HPDE6-E6E7 (cell line): ENCODE measurements around the gene KLHL3.
"Not testable (repeated sequence)": the region's sequence is repeated elsewhere in the genome, so short reads cannot be mapped to it uniquely, and the experiment has no call there.

Experiments used
- DNase-seq: peaks from one replicate; pipeline ENCODE4 v3.0.0; 2011; ENCODE audit warnings: missing footprints; ENCODE audit errors: extremely low spot score

KLHL3 gene

DNA sequence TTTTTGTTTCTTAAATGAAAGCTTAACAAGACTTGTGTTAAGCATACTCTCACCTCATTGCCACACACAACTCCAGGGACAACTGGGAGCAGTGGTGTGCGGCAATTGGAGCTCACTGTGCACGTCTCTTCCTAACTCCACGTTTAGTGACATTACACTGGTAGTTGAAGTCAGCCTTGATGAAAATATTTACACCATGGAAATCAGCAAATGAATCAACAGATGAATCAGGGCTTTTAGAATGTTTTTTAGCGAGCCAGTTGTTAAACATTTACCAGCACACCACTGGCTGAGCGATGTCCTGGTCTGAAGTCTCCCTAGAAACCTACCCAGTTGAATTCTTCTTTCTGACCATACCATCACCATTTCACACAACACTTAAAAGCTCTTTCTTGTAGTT, 67.3 kb downstream of the KLHL3 start:
- no peak for DNase-seq

DNA sequence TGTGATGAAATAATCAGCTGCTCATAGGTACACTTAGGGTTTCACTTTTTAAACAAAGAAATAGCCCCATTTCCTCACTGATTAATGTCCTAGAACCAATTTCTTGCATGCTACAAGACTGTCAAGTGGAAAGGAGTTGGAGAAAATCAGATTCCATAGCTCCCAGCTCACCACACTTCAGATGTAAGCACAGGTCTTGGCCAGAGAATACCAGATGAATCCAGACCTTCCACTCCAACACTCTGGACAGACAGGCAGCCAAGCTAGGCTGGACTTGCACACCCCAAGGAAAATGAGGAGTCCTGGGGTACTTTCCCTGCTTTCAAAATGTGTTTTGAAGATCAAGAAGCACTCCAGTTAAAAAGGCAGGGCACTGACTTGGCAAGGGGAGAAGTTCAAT, 68.5 kb downstream of the KLHL3 start:
- DNase-seq, result no peak

DNA sequence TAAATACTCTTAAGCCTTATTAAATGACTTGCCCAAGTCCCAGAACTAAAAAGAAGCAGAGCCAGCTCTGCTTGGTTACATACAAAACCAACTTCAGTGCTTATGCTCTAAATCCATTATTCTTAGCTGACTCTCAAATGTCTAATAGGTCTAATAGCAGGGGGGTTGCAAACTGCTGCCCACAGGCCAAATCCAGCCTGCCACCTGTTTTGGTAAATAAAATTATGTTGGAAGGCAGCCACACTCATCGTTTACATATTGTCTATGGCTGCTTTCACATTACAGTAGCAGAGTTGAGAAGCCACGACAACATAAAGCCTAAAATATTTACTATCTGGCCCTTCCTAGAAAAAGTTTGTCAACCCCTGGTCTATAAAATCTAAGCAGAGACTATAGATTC, 69.0 kb downstream of the KLHL3 start:
- DNase-seq, result no peak

DNA sequence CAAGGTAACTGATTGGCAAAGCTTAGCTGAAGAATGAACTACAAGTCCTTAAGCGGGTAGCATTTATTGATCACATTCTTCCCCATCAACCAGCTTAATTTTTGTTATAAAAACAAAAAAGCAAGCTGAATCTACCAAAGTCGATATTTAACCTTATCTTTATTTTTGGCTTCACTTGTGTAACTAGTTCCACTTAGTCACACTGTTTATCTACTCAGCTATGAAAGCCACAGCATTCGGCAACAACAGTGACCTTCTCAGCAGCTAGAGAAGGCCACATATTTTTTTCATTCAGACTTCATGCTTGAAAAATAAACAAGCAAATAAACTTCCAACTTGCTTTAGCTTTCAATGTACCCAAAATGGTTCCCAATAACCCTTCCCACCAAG, 69.4 kb downstream of the KLHL3 start:
- no peak for DNase-seq

DNA sequence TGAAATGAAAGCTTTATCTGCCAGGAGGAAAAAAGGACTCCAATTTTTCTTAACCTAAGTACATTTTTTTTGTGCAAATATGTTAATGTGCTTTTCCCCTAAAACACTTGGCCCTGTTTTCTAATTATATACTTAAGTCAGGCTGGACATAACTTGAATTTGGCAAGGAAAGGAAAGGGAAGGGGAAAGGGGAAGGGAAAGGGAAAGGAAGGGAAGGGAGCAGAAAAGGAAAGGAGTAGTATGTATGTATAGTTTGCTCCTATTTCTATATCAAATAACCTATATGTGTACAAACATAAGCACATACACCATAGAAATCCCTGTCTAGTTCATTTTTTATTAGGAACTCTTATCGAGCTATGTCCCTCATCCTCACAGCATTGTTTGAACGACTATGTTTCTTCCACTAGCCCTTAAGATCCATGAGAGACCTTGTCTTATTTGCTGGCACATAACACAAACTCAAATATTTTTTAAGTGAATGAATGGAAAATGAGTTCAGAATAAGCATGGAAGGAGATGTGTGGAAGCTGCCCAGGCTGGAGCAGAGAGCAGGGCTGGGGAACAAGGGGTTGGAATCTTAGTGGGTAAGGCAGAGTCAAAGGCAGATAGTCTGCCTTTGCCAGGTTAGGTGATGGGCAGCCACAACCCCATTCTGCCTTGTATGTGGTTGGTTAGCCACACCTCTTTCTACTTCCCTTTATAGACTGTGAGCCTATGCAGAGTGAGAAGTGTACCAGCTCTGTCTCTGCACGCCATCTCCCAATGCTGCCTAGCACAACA, 70.0 kb downstream of the KLHL3 start:
- DNase-seq, result no peak

DNA sequence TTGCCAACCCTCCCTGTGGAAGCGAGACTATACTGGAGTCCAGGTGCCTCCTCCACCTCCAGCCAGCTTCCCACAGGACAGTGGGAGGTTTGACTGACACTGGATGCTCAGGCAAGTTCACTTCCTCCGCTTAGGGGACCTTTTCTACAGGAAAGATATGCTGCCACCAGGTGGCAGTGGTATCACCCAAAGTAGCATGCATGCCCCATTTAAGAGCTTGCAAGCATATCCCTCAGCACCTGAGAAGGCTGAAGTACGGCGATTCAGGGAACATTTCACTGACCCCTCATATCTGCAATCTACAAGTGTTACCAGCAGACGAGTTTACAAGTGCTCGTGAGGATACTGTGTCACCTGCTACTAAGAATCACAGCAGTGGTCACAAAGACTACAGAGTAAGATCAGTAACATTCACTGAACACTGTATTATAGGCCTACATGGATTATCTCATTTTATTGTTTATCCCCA, 75.5 kb downstream of the KLHL3 start:
- DNase-seq, result peak; percentile 71

DNA sequence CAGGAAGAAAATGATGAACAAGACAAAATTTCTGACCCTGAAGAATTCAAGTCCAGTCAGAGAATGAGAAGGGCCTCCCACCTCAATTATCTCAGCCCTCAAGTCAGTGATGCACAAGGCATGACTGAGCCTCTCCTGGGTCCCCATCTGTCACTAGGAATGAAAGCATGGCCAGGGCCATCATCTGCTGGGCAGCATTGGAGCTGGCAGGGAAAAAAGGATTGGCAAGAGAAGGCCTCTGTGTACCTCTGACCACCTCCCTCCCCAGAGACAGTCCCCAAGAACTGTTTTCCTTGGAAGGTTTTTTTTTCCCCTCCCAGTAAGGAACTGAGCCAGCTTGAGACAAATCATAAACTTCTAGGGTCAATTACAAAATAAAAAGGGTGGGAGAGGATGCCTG, 76.7 kb downstream of the KLHL3 start:
- DNase-seq, result no peak

DNA sequence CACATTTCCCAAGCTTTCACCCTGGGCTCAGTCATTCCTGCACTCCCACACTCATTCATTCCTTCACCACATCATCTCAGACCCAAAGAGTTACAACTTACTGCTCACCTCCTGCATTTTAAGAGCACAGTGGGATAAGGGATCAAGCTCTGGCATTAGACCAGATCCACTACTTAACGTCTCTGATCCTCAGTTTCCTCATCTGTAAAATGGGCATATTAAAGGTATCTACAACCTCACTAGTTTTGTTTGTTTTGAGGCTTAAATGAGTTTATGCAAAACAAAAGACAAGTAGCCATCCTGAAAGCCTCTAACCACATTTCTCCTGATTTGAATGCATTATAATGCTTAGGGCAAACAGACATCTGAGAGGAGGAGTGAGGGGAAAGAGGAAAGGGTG, 77.6 kb downstream of the KLHL3 start:
- no peak for DNase-seq

DNA sequence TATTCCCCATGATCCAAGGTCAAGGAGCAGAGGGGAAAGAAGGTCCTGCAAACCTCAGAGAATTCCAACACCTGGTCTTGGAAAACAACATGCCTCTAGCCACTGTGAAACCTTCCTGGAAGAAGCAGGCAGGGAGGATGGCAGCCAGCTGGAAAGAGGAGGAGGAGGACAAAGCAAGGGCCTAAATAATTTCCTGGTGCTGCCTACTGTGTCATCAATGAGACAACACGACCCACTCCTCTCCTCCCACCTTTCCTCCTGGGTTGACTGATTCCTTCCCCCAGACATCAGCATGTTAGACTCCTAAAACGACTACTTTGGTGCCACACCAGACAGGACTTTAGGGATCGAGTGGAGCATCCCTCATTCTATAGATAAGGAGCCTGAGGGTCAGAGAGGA, 78.8 kb downstream of the KLHL3 start:
- no peak for DNase-seq

DNA sequence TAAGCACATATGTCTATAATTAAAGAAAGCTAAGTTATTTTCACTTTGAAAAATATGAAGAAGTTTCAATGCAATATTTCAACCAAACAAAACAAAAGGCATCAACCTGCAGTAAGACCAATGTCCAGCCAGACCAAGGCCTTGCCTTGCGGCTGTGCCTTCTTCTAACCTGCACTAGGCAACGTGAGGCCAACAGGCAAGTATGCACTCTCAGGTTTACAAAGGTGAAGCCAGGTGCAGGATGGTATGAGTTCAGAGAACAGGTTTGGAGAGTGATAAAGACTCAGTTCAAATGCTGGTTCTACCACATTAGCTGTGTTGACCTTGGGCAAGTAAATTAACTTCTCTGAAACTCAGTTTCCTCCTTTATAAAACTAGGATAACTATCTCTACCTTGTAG, 79.3 kb downstream of the KLHL3 start:
- no peak for DNase-seq

DNA sequence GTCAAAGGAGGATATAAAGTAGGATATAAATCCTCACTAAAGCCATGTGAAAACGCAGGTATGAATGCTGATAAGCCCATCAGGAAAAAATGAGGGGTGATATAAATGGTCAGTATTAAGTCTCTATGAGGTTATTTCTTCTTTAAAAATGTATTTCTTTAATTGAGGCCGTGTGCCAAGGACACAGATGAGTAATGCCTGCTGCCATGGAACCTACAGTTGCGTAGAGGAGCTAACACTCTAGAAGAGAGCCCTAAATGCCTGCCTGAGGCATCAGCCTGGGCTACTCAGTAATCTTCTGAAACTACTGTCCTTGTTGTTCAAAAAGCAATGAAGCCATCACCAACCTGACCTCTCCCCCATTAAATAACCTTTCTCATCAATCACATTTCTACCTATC, 84.9 kb downstream of the KLHL3 start:
- DNase-seq, result no peak

DNA sequence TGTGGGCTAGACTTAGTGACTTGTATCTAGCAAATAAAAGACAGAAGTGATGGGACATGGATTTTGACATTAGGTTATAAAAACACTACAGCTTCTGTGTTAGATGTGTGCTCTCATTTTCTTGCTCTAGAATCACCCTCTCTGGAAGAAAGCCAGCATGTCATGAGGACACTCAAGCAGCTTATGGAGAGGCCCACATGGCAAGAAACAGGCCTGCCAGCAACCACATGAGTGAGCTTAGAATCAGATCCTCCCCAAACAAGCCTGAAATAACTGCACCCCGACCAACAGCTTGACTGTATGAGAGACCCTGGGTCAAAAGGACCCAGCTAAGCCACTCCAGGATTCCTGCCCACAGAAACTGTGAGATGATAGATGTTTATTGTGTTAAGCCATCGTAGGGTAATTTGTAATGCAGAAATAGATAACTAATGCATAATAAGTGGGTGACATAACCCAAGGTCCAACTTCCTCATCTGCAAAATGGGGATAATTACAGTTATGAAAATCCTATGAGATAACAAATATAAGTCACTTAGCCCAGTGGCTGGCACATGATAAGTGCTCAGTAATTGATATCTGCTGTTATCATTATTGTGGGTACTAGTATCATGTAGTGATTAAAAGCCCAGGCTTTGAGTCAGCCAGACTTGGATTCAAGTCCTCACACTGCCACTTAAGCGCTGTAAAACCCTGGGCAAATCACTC, 86.5 kb downstream of the KLHL3 start:
- no peak for DNase-seq

DNA sequence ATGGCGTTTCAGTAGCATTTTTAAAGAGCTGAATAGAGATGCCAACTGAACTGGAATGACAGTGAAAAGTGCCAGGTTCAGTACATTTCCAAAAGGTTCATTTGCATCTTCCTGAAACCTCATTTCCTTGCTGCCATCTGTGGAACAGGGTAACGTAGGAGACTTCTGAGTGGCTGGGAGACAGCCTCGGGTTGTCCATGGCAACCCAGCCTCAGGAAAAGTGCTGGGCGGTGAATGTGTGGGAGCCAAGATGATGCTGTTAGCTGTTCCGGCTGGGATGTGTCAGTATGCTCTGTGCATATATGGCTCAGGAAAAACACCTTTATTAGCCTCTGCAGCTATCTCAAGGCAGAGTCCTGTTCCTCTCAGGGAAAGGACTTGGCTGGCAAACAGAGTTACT, 87.5 kb downstream of the KLHL3 start:
- DNase-seq, result no peak

DNA sequence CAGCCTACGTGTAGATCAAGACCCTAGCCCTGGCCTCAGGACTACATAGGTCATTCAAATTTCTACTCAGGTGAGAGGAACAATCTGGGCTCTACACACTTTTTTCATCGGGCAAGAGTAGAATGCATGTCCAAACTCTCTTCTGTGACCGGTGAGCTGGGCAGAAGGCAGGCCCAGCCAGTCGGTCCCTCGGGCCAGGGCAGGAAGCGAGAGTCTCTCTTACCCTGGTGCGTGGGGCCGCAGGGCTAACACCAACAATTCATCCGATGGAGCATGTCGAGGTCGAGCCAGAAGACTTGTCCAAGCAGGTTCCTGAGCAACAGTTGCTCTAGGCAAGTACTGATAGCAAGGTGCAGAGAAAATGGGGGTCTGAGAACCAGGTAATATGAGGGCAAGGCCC, 88.5 kb downstream of the KLHL3 start:
- DNase-seq, result no peak

DNA sequence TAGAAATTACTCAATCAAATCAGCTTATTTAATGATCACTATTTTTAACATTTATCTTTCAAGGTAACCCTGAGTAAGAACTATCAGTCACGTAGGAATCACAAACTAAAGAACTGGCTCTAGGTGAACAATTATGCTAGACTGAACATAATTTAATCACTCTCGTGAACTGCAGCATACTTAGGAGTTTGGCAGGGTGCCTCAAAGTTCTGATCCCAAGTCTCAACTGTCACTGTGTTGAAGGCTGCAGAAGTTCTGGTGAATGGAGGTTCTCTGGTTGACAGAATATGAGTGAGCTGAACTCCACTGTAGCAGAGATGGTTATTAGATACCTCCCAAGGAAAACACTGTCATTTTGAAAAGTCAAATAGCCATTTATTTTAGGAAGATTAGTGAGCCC, 89.1 kb downstream of the KLHL3 start:
- no peak for DNase-seq

DNA sequence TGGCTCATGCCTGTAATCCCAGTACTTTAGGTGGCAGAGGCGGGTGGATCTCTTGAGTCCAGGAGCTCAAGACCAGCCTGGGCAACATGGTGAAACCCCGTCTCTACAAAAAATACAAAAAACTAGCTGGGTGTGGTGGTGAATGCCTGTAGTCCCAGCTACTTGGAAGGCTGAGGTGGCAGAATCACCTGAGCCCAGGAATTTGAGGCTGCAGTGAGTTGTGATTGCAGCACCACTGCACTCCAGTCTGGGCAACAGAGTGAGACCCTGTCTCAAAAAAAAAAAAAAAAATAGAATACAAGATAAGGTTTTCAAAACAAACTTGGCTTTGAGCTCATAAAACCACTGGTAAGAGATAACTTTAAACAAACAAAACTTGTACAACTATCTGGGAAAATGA, 92.8 kb downstream of the KLHL3 start:
- DNase-seq, result not testable (repeated sequence)

DNA sequence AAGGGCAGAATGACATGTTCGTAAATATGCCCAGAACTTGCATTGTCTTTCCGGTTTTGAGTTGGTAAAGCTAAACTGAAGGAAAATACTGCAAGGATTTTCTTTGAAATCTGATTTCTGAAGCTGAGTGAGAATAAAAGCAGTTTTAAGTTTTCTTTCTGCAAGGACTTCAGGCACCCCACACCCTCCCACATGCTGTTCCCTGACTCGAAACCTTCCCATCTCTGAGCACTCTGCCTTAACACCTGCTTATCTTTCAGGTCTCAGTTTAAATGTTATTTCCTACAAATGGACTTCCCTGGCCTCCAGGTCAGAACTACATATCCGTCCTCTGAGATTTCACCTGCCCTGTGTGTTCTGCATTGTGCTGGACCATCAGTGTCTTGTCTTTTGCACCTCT, 93.8 kb downstream of the KLHL3 start:
- DNase-seq, result no peak

DNA sequence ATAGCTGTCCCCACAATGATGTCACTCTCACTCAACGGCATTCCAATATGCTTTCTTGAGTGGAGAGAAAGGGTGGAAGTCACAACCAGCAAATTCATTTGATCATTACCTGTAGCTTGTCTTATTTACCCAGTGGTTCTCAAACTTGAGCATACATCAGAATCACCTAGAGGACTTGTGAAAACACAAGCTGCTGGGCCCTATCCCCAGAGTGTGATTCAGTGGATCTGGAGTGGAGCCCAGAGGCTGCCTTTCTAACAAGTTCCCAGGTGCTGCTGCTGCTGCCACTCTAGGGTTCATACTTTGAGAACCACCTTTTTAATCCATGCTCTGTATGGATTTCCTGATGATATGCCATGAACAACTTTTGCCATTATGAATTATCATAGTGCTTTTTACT, 94.7 kb downstream of the KLHL3 start:
- DNase-seq, result no peak

DNA sequence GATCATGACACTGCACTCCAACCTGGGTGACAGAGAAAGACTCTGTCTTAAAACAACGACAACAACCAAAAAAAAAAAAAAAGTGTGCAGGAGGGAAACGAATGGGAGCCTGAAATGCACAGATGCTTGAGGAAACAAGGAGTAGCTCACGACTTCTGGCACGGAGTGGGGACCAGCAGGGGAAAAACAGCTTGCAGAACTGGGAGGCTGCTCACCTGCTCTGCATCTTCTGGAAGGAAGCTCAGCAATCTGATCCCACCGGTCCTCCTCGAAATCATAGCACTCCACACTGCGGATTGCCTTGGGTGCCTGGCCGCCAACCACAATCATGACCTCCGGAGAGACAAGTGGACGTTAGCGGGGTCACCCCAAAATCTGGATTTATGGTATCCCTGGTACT, 96.2 kb downstream of the KLHL3 start:
- no peak for DNase-seq

DNA sequence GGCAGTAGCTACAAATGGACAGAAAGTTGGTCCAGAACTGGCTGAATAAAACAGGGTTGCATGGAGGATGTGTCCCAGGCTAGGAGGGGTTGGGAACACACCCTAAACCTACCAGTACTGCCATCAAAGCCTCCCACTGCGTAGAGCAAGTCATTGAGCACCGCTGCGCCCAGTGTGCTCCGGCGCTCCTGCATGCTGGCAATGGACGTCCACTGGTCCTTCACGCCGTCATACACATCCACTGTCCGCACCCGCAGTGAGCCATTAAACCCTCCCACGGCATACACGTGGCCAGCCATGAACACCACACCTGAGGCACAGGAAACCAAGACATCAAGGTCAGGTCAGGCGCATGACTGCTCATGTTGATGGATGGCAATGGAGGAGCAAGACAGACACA, 97.0 kb downstream of the KLHL3 start:
- no peak for DNase-seq

DNA sequence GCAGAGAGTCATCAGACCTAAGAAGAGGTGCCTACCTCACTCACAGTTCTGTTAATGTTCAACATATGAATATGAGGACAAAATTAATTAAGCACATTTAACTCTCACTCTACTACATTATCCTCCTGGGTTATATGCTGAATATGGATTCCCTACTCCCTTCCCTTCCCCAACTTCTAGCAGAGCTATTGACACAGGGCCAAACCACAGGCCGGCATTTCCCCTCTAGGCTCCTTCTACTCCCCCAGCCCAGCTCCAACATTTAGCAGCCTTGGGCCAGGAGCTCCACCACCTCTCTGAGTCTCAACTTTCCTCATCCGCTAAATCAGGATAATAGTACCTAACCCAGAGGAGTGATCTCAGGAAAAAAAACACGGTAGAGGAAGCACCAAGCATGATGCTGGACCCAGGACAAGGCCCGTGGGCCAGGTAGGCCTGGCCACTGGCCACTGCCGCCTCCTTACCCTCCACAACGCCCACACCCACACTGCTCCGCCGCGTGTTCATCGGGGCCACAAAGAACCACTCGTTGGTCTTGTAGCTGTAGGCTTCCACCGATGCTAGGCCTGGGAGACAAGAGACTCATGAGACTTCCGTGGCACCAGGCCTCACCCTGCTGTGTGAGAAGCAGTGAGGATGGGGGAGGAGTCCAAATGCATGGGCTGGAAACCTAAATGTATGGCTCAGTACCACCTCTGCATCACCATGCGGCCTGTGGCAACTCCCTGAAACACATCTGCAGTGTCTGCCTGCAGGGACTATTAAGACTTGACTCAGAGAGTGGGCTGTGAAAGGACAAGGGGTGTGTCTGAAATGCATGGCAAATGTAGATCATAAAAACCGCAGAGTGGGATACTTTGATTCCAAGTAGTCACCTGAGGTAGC, 98.8 kb downstream of the KLHL3 start:
- no peak for DNase-seq

DNA sequence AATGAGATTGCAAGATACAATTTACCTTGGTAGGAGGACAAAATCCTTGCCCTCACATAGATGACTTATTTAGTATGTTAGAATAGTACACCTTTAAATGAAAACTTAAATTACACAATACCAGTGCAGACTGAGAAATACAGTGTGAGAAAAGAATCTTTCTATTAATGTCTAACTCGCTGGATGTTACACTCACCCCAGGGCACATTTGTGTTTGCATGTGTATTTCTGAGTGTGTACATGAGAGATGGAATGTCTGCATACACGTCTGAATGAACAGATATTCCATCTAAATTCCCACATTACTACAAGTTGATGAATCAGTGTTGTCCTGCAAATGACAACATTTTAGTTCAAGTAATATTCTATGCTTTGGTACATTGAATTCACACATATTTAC, 99.8 kb downstream of the KLHL3 start:
- DNase-seq, result no peak

DNA sequence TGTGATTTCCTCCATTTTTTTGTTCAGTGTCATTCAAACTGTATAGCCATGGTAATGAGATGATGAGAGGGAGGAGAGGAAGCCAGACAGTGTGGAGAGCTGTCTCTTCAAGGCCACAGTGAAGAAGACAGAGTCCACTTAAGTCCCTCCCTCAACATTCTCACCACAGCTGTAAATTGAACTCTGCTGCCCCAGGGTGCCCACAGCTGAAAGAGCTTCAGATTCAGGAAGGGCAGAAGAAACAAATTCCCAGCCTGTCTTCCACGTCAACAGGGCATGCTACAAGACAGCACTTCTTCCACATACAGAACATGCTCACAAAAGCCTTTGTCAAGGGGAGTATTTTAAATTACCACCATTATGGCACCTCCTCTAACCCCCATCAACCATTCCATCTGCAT, 100.4 kb downstream of the KLHL3 start:
- DNase-seq, result no peak
